DMS53 (cell line): ENCODE data around the gene PPP3CA.
"Not testable (repeated sequence)": the region's sequence is repeated elsewhere in the genome, so short reads cannot be mapped to it uniquely, and the experiment has no call there.

Experiments
- DNase-seq: peaks from one replicate; lab custom pipeline; 2025; lab: John Stamatoyannopoulos, UW

Gene PPP3CA

GRCh38 chr4:101254776-101255175 lies 92.5 kb downstream of the PPP3CA start:
- DNase-seq: no peak

GRCh38 chr4:101253121-101253520 lies 94.2 kb downstream of the PPP3CA start:
- DNase-seq: no peak

- peak; percentile 5 for DNase-seq
Observed at GRCh38 chr4:101252721-101253120, 94.6 kb downstream of the PPP3CA start.

- DNase-seq: no peak
Observed at GRCh38 chr4:101251261-101251660, 96.1 kb downstream of the PPP3CA start.

GRCh38 chr4:101244349-101244748 lies 103.0 kb downstream of the PPP3CA start:
- DNase-seq: no peak

- DNase-seq: no peak
Observed at GRCh38 chr4:101242441-101242840, 104.9 kb downstream of the PPP3CA start.

- DNase-seq: no peak
Observed at GRCh38 chr4:101240099-101240498, 107.2 kb downstream of the PPP3CA start.

GRCh38 chr4:101239665-101240064 lies 107.7 kb downstream of the PPP3CA start:
- no peak for DNase-seq

GRCh38 chr4:101238706-101239105 lies 108.6 kb downstream of the PPP3CA start:
- no peak for DNase-seq

GRCh38 chr4:101237773-101238172 lies 109.6 kb downstream of the PPP3CA start:
- no peak for DNase-seq

- no peak for DNase-seq
Observed at GRCh38 chr4:101236097-101236496, 111.2 kb downstream of the PPP3CA start.

- DNase-seq: not testable (repeated sequence)
Observed at GRCh38 chr4:101234141-101234540, 113.2 kb downstream of the PPP3CA start.

GRCh38 chr4:101232074-101232776 lies 115.1 kb downstream of the PPP3CA start:
- DNase-seq: no peak

GRCh38 chr4:101230801-101231426 lies 116.4 kb downstream of the PPP3CA start:
- DNase-seq: no peak

- DNase-seq: no peak
Observed at GRCh38 chr4:101229116-101229515, 118.2 kb downstream of the PPP3CA start.

- DNase-seq: no peak
Observed at GRCh38 chr4:101227715-101228114, 119.6 kb downstream of the PPP3CA start.

GRCh38 chr4:101224358-101225218 lies 122.7 kb downstream of the PPP3CA start:
- DNase-seq: no peak

- DNase-seq: peak; percentile 11
Observed at GRCh38 chr4:101222156-101222845, 125.0 kb downstream of the PPP3CA start.

- no peak for DNase-seq
Observed at GRCh38 chr4:101221294-101221693, 126.0 kb downstream of the PPP3CA start.

GRCh38 chr4:101218894-101219293 lies 128.4 kb downstream of the PPP3CA start:
- no peak for DNase-seq

- no peak for DNase-seq
Observed at GRCh38 chr4:101218346-101218745, 129.0 kb downstream of the PPP3CA start.

- peak; percentile 1 for DNase-seq
Observed at GRCh38 chr4:101217353-101218031, 129.8 kb downstream of the PPP3CA start.
